SK-N-SH (cell line): ENCODE results near the gene CCDC54.

Experiments used
- CHD2 ChIP-seq: fragments of 150-350 bp; IDR thresholded peaks from 2 replicates; pipeline ENCODE4 v1.6.1; 2018; ENCODE audit warnings: low read length; ENCODE audit not compliant: partially characterized antibody
- CTCF ChIP-seq: fragments of 200-600 bp; sonication (generic); IDR thresholded peaks from 2 replicates; pipeline ENCODE4 v1.6.1; 2017; ENCODE audit warnings: antibody characterized with exemption, mild to moderate bottlenecking, moderate library complexity
- JUND ChIP-seq: IDR thresholded peaks from 2 replicates; pipeline ENCODE4 v1.4.0; 2012
- MEF2A ChIP-seq: IDR thresholded peaks from 2 replicates; pipeline ENCODE4 v1.4.0; 2012; ENCODE audit warnings: low read depth, borderline replicate concordance
- POLR2AphosphoS5 ChIP-seq: IDR thresholded peaks from 2 replicates; pipeline ENCODE4 v1.6.1; 2012; ENCODE audit warnings: low read depth, low read length
- RAD21 ChIP-seq: IDR thresholded peaks from 2 replicates; pipeline ENCODE4 v1.6.1; 2012; ENCODE audit warnings: mild to moderate bottlenecking, low read length
- RCOR1 ChIP-seq: fragments of 150-350 bp; IDR thresholded peaks from 2 replicates; pipeline ENCODE4 v1.6.1; 2017; ENCODE audit warnings: antibody characterized with exemption, low read length
- TCF12 ChIP-seq: IDR thresholded peaks from 2 replicates; pipeline ENCODE4 v1.4.0; 2012
- YY1 ChIP-seq: IDR thresholded peaks from 2 replicates; pipeline ENCODE4 v1.4.0; 2012; ENCODE audit warnings: low read depth, mild to moderate bottlenecking
- ZBTB33 ChIP-seq: IDR thresholded peaks from 2 replicates; pipeline ENCODE4 v1.4.0; 2012; ENCODE audit warnings: low read depth, borderline replicate concordance
- TF ChIP-seq, protein P1 (sequence below): IDR thresholded peaks from 2 replicates; pipeline ENCODE4 v1.4.0; 2012; ENCODE audit warnings: low read depth

GRCh38 chr3:107368654-107369398 is 8.4 kb upstream of the CCDC54 start:
- TF ChIP-seq CHD2 = no peak
- TF ChIP-seq CTCF = no peak
- no peak for TF ChIP-seq RAD21
- no peak for TF ChIP-seq JUND
- TF ChIP-seq, protein P1, sequence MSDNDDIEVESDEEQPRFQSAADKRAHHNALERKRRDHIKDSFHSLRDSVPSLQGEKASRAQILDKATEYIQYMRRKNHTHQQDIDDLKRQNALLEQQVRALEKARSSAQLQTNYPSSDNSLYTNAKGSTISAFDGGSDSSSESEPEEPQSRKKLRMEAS = no peak
- TF ChIP-seq MEF2A = no peak
- no peak for TF ChIP-seq TCF12
- no peak for TF ChIP-seq YY1
- TF ChIP-seq POLR2AphosphoS5 = no peak
- no peak for TF ChIP-seq RCOR1
- TF ChIP-seq ZBTB33 = no peak
